Liver (tissue), 9 donors: ENCODE data around the gene PLAAT1. TPM values are rescaled to one million over a fixed set of nuclear protein-coding genes. Genes with fewer than 3 reads are reported as not detected.

Experiments
- DNase-seq: peaks from one replicate; pipeline ENCODE4 v3.0.0-alpha.2; 2017; ENCODE audit warnings: low spot score
- H3K27ac ChIP-seq, 2 donors: one replicate each; pipeline ENCODE4 v1.7.0; 2013; ENCODE audit warnings: inconsistent platforms in 2 of 2, low read length in 2 of 2, control low read depth in 1 of 2, low read depth in 1 of 2, mild to moderate bottlenecking in 1 of 2
- H3K27me3 ChIP-seq, 4 donors: one replicate each; pipeline versions ENCODE4 v1.6.1 to v1.7.0; 2013; ENCODE audit warnings: low read length in 3 of 4, inconsistent platforms in 1 of 4, mild to moderate bottlenecking in 1 of 4, moderate library complexity in 1 of 4; ENCODE audit not compliant: control insufficient read depth in 4 of 4, insufficient read depth in 4 of 4
- H3K36me3 ChIP-seq, 4 donors: one replicate each; pipeline versions ENCODE4 v1.6.1 to v1.7.0; 2013; ENCODE audit warnings: low read length in 3 of 4, mild to moderate bottlenecking in 3 of 4, low read depth in 1 of 4, moderate library complexity in 1 of 4; ENCODE audit not compliant: control insufficient read depth in 4 of 4, insufficient read depth in 3 of 4
- H3K4me1 ChIP-seq, 4 donors: one replicate each; pipeline versions ENCODE4 v1.6.1 to v1.7.0; 2013; ENCODE audit warnings: low read length in 3 of 4, mild to moderate bottlenecking in 3 of 4, moderate library complexity in 1 of 4; ENCODE audit not compliant: control insufficient read depth in 4 of 4, insufficient read depth in 4 of 4
- H3K4me3 ChIP-seq, 3 donors: one replicate each; pipeline versions ENCODE4 v1.6.1 to v1.7.0; 2013; ENCODE audit warnings: low read length in 3 of 3, control low read depth in 1 of 3, low read depth in 1 of 3, mild to moderate bottlenecking in 1 of 3
- H3K9ac ChIP-seq, 2 donors: one replicate each; pipeline ENCODE4 v1.7.0; 2013; ENCODE audit warnings: low read length in 2 of 2, mild to moderate bottlenecking in 2 of 2, moderate library complexity in 2 of 2, control low read depth in 1 of 2, low read depth in 1 of 2
- H3K9me3 ChIP-seq, 4 donors: one replicate each; pipeline versions ENCODE4 v1.6.1 to v1.7.0; 2013; ENCODE audit warnings: low read length in 3 of 4; ENCODE audit not compliant: control insufficient read depth in 4 of 4
- FOXA1 ChIP-seq: IDR thresholded peaks from 2 replicates; pipeline ENCODE4 v1.6.1; 2016; ENCODE audit warnings: antibody characterized with exemption
- GABPA ChIP-seq, 2 donors: IDR thresholded peaks in 1 of 2; conservative IDR thresholded peaks in 1 of 2; 2 replicates each; pipeline ENCODE4 v1.6.1; 2016; ENCODE audit warnings: antibody characterized with exemption in 2 of 2, mild to moderate bottlenecking in 1 of 2, moderate library complexity in 1 of 2
- HNF4A ChIP-seq, 2 donors: conservative IDR thresholded peaks; 2 replicates each; pipeline ENCODE4 v1.6.1; 2016; ENCODE audit warnings: antibody characterized with exemption in 2 of 2, mild to moderate bottlenecking in 2 of 2
- NR2F2 ChIP-seq: IDR thresholded peaks from 2 replicates; pipeline ENCODE4 v1.6.1; 2016; ENCODE audit warnings: antibody characterized with exemption
- RAD21 ChIP-seq, 2 donors: IDR thresholded peaks; 2 replicates each; pipeline ENCODE4 v1.6.1; 2016; ENCODE audit warnings: antibody characterized with exemption in 2 of 2, mild to moderate bottlenecking in 2 of 2
- RXRA ChIP-seq, 2 donors: IDR thresholded peaks; 2 replicates each; pipeline ENCODE4 v1.6.1; 2017 to 2018; ENCODE audit warnings: antibody characterized with exemption in 2 of 2, mild to moderate bottlenecking in 1 of 2
- SP1 ChIP-seq: IDR thresholded peaks from 2 replicates; pipeline ENCODE4 v1.6.1; 2018; ENCODE audit warnings: antibody characterized with exemption, mild to moderate bottlenecking
- TAF1 ChIP-seq: conservative IDR thresholded peaks from 2 replicates; pipeline ENCODE4 v1.6.1; 2016; ENCODE audit warnings: antibody characterized with exemption, mild to moderate bottlenecking
- YY1 ChIP-seq: IDR thresholded peaks from 2 replicates; pipeline ENCODE4 v1.6.1; 2016; ENCODE audit warnings: antibody characterized with exemption, mild to moderate bottlenecking
- WGBS: extraction: QIAGEN DNeasy Blood & Tissue Kit; methylation state at CpG from one replicate; pipeline ENCODE4 v1.1.7; 2013; 5-methylcytosine and 5-hydroxymethylcytosine counted together
- polyA plus RNA-seq, 2 donors: library from polyadenylated mRNA; stranded (reverse) in 1 of 2; unstranded in 1 of 2; fragments of 200-250 nt in 1 of 2; fragments of >200 nt in 1 of 2; fragmentation: Nextera tagmentation in 1 of 2; extraction: Ambion mirVana in 1 of 2; gene quantifications; one replicate each; pipeline versions ENCODE4 v1.2.1 to v1.2.3, GENCODE V29; 2013 to 2015
- total RNA-seq, 2 donors: library from RNA; depleted of rRNA; stranded (reverse); fragments of >200 nt; gene quantifications; one replicate each; pipeline ENCODE4 v1.2.3, GENCODE V29; 2014
- TF ChIP-seq, protein P1 (sequence below): IDR thresholded peaks from 2 replicates; pipeline ENCODE4 v1.6.1; 2016; ENCODE audit warnings: antibody characterized with exemption, mild to moderate bottlenecking
- TF ChIP-seq, protein P2 (sequence below): IDR thresholded peaks from 2 replicates; pipeline ENCODE4 v1.6.1; 2016; ENCODE audit warnings: antibody characterized with exemption
- TF ChIP-seq, protein P3 (sequence below): IDR thresholded peaks from 2 replicates; pipeline ENCODE4 v1.6.1; 2016; ENCODE audit warnings: antibody characterized with exemption
- TF ChIP-seq, protein P4 (sequence below): IDR thresholded peaks from 2 replicates; pipeline ENCODE4 v1.6.1; 2016; ENCODE audit warnings: antibody characterized with exemption
- donor health status: healthy.
- donor health status: healthy.
- donor health status: healthy.
- donor health status: healthy.
- donor health status: healthy.

Gene PLAAT1
- total and polyA plus RNA-seq, 4 donors: 0.12 to 0.37 (median 0.19) TPM; not detected in 1

DNA sequence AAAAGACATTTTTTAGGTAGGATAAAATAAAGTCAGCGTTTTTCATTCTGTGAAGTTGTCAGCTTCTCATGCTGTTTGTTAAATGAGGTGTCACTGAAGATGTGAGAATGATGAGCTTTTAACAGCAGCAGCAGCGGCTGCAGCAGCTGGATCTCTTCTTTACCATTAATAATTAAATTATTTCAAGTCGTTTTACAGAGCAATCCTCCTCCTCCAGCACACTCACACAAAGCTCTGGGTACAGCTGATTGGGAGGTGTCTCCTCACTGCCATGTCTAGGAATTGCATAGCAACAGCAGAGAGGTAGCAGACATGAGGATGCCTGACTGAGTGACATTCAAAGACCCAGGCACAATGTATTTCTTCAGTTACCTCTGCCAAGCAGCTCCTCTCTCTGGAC, 46.7 kb upstream of the PLAAT1 start (continued):
- TF ChIP-seq, protein P1, sequence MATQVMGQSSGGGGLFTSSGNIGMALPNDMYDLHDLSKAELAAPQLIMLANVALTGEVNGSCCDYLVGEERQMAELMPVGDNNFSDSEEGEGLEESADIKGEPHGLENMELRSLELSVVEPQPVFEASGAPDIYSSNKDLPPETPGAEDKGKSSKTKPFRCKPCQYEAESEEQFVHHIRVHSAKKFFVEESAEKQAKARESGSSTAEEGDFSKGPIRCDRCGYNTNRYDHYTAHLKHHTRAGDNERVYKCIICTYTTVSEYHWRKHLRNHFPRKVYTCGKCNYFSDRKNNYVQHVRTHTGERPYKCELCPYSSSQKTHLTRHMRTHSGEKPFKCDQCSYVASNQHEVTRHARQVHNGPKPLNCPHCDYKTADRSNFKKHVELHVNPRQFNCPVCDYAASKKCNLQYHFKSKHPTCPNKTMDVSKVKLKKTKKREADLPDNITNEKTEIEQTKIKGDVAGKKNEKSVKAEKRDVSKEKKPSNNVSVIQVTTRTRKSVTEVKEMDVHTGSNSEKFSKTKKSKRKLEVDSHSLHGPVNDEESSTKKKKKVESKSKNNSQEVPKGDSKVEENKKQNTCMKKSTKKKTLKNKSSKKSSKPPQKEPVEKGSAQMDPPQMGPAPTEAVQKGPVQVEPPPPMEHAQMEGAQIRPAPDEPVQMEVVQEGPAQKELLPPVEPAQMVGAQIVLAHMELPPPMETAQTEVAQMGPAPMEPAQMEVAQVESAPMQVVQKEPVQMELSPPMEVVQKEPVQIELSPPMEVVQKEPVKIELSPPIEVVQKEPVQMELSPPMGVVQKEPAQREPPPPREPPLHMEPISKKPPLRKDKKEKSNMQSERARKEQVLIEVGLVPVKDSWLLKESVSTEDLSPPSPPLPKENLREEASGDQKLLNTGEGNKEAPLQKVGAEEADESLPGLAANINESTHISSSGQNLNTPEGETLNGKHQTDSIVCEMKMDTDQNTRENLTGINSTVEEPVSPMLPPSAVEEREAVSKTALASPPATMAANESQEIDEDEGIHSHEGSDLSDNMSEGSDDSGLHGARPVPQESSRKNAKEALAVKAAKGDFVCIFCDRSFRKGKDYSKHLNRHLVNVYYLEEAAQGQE: no peak
- TF ChIP-seq FOXA1: no peak

DNA sequence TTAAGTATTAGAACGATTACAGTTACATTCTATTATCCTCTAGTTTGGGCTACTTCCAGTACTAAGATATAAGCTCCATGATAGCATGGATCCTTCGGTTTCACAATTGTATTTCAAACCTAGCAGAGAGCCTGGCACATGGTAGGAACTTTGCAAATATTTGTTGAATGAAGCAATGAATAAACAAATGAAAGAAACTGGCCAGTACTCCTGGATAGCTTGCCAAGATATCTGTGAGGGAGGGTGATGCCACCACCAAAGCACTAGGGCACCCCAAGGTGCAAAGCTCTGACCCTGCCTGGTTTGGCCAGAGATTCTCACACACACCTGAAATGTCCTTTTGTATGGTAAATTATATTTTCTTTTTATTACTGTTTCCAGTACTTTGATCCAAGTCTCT, 44.3 kb upstream of the PLAAT1 start:
- H3K27ac ChIP-seq: no peak overlapping the region
- H3K4me1 ChIP-seq: no peaks in the 10 kb centered on the region
- H3K36me3 ChIP-seq: no peaks in the 10 kb centered on the region
- no peak overlapping the region for H3K4me3 ChIP-seq
- no peaks in the 10 kb centered on the region for H3K9me3 ChIP-seq
- TF ChIP-seq RXRA (IDR thresholded peaks at IDR 0.05) (peak in 1 of 2 donors; percentile 39), HNF4A (conservative IDR thresholded peaks at IDR 0.05) (peak; percentile 29 to 40)
- TF ChIP-seq, protein P1: no peak
- 37% methylated on average over 2 of the region's 2 CpGs for WGBS
- H3K27me3 ChIP-seq: no peaks in the 10 kb centered on the region
- no peak for DNase-seq
- H3K9ac ChIP-seq: no peak overlapping the region

DNA sequence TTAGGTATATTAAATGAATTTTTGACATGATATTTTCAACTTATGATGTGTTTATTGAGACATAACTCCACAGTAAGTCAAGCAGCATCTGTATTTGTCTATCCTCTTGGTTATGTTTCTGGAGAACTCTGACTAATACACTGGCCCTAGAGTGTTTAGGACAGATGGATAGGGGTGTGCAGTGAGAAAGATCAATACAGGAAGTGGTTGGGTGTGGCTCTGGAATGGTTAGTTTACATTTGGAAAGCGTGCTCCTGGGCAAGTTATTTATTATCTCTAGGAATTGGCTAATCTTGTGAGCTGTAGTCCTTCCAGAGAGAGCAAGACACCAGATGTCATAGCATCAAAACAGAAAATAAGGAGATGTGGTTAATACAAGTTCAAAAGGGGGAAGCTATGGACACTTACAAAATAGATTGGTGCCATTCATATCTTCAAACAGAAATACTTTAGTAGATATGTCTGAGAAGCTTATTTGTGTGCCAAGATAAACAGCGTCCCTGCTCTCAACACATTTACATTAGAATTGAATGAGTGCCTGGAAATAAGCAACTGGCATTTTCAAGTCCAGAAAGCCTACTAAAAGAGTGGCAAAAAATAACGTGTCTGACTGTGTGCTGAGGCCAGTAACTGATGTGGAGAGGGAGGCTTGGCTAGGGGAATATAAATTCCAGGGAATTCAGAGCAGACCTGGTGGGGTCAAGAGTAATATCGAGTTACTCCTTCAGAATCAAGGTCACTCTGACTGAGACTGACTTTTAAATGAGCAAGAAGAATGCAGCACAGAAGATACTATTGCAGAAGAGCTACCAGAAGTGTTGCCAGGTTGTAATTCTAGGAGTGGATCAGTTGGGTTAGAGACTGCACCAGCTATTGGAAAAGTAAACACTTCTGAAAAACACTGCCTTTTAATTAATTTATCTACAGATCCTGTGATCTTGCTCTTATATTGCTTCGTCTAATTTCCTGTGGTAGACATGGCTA, 33.4 kb upstream of the PLAAT1 start:
- Histone ChIP-seq H3K9me3 (no peaks in the 10 kb centered on the region), H3K4me1 (no peaks in the 10 kb centered on the region), H3K27me3 (peaks cover 0 to 6% (median 0%) of the 10 kb centered on the region in 4 donors), H3K36me3 (no peaks in the 10 kb centered on the region), H3K9ac (no peak overlapping the region), H3K4me3 (no peak overlapping the region), H3K27ac (no peak overlapping the region)
- TF ChIP-seq YY1 (no peak), NR2F2 (no peak), FOXA1 (no peak), SP1 (no peak), GABPA (IDR thresholded peaks at IDR 0.05 in 1 of 2, conservative IDR thresholded peaks at IDR 0.05 in 1 of 2) (no peak), RAD21 (IDR thresholded peaks at IDR 0.05) (no peak), HNF4A (conservative IDR thresholded peaks at IDR 0.05) (no peak), TAF1 (no peak)
- TF ChIP-seq, protein P2, sequence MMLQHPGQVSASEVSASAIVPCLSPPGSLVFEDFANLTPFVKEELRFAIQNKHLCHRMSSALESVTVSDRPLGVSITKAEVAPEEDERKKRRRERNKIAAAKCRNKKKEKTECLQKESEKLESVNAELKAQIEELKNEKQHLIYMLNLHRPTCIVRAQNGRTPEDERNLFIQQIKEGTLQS: no peak
- TF ChIP-seq, protein P3, sequence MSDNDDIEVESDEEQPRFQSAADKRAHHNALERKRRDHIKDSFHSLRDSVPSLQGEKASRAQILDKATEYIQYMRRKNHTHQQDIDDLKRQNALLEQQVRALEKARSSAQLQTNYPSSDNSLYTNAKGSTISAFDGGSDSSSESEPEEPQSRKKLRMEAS: no peak
- TF ChIP-seq, protein P4, sequence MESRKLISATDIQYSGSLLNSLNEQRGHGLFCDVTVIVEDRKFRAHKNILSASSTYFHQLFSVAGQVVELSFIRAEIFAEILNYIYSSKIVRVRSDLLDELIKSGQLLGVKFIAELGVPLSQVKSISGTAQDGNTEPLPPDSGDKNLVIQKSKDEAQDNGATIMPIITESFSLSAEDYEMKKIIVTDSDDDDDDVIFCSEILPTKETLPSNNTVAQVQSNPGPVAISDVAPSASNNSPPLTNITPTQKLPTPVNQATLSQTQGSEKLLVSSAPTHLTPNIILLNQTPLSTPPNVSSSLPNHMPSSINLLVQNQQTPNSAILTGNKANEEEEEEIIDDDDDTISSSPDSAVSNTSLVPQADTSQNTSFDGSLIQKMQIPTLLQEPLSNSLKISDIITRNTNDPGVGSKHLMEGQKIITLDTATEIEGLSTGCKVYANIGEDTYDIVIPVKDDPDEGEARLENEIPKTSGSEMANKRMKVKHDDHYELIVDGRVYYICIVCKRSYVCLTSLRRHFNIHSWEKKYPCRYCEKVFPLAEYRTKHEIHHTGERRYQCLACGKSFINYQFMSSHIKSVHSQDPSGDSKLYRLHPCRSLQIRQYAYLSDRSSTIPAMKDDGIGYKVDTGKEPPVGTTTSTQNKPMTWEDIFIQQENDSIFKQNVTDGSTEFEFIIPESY: no peak
- 35% methylated on average over 5 of the region's 5 CpGs for WGBS
- no peak for DNase-seq
